GM23248 (cell line): ENCODE data around the gene RAB24.

Experiments
- EZH2 ChIP-seq: fragments of 200-600 bp; sonication (generic); IDR thresholded peaks from 2 replicates; pipeline ENCODE4 v1.6.1; 2018; ENCODE audit warnings: antibody characterized with exemption, mild to moderate bottlenecking; ENCODE audit not compliant: insufficient read depth, poor library complexity, severe bottlenecking
- EZH2phosphoT487 ChIP-seq: fragments of 200-600 bp; sonication (generic); IDR thresholded peaks from 2 replicates; pipeline ENCODE4 v1.6.1; 2018; ENCODE audit warnings: antibody characterized with exemption, moderate library complexity, mild to moderate bottlenecking, low read depth; ENCODE audit not compliant: insufficient read depth

GRCh38 chr5:177353093-177353492 lies 49.6 kb upstream of the RAB24 start:
- TF ChIP-seq EZH2, result no peak
- TF ChIP-seq EZH2phosphoT487, result no peak
